GM18499 (cell line): ENCODE data around the gene NELL1.

Source experiments
- ATAC-seq: cut with Tn5 transposase; IDR thresholded peaks from one replicate; pipeline ENCODE4 v1.9.1; 2021; ENCODE audit warnings: moderate number of reproducible peaks; ENCODE audit not compliant: insufficient read depth, unreplicated experiment

The NELL1 gene

GRCh38 chr11:21385669-21386440 lies 716.5 kb downstream of the NELL1 start:
- no peak for ATAC-seq

DNA sequence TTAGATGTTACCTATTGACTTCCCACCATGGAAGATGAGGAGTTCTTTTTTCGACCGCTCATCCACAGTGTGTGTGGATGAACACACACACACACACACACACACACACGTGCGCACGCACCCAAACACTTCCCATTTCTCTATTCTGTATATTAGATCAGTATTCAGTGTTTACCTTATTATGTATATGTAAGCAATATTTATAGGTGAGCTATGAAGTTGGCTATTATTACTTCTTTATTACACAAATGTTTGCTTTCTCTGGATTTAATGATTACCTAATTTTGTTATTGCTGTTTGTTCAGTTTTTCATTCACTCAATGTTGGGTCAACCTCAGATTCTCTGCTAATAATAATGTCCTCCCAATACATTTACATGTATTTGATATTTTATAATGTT lies 721.0 kb downstream of the NELL1 start:
- ATAC-seq = no peak

DNA sequence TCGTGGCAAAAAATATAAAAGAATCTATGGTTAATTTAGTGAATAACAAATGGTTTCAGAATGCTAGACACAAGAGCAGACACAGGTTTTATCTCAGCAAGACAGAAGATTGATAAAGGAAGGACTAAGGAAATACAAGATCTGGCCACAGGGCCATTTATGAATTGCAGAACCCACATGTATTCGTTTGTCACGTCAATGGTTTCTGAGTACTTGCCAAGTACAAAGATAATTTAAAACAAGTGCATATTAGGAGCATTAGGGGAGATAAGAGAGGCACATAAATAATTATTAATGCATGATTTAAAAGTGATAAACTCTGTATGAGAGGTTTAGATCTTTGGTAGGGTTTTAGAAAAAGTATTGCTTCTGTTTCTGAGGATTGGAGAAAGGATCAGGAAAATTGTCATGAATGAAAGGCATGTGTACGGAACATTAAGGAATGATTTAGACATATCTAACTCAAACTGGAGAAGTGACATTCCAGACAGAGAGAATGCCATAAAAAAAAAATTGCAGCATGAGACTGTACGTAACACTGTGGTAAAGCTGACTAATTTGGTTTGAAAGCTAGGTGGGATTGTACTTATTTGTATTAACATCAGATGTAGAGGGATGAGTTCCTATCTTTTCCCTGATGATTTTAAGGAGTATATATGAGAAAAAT lies 727.1 kb downstream of the NELL1 start:
- ATAC-seq = no peak

GRCh38 chr11:21398195-21398594 lies 728.8 kb downstream of the NELL1 start:
- ATAC-seq = no peak

- no peak for ATAC-seq
Observed at GRCh38 chr11:21401496-21401895, 732.1 kb downstream of the NELL1 start.

DNA sequence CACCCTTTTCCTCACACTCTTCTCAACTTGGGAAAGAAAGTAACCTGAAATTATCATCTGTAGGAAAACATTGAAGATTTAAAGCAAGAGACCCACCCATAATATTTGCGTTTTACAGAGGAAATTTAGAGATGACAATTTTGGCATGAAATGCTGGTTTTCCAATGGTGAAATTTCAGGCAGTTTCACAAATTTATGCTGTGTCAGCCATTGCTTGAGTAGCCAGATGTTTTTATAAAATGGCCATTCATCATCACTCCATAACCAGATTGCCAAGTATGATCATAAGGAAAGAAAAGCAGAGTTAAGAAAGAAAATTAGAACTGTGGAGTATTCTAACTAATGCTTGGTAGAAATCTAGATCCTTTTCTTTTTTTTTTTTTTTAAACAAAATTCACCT lies 732.9 kb downstream of the NELL1 start:
- ATAC-seq = no peak

DNA sequence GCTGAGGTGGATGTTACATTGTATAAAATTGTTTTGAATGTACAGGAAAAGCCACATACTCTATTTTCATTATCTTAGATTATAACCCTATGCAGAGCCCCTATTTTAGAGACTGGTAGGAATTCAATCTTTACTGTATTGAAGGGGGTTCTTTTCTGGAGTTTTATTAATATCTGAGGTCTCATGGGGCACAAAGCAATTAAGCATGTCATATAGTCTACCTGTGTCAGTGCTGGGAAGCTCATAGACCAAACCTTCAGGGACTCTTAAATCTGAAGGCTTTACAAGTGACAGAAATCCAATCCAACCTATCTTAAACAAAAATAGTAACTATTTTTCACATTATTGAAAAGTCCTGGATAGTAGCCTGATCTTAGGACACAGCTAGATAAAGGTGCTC lies 733.7 kb downstream of the NELL1 start:
- no peak for ATAC-seq

DNA sequence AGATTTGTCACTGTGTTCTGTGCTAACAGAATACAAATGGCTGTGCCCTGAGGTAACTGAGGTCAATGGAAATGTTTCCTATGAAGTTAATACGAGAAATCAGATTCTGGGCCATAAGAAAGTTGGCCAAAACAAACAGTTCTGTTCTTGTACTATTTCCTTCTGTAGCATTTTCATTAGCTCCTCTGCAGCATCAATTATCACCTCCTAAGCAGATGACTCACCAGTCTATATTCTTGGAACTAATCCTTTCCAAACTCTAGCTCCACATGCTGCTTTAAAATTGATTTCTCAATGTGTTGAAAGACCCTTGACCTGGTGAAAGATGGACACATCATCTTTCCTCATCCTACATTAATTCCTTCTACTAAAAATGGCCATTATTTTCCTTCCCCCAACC lies 736.0 kb downstream of the NELL1 start:
- ATAC-seq = no peak

- ATAC-seq = no peak
Observed at GRCh38 chr11:21410513-21410912, 741.1 kb downstream of the NELL1 start.

- no peak for ATAC-seq
Observed at GRCh38 chr11:21411104-21411503, 741.7 kb downstream of the NELL1 start.

DNA sequence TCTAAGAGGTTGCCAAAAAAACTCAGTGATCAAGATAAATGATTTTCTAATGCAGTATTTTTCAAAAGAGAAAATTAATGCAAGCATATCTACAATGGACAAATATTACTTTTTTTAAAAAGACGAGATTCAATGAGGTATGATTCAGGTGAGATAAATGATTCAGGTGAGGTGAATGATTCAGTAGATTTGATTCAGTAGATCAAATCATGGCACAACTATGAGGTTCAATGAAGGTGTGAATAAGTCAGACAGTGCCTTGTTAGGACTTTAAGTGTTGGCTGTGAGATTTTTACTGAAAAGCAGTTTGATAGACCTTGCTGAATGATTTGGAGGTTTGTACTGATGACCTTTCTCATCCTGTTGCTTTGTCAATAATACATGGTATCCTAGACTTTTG lies 742.2 kb downstream of the NELL1 start:
- no peak for ATAC-seq

DNA sequence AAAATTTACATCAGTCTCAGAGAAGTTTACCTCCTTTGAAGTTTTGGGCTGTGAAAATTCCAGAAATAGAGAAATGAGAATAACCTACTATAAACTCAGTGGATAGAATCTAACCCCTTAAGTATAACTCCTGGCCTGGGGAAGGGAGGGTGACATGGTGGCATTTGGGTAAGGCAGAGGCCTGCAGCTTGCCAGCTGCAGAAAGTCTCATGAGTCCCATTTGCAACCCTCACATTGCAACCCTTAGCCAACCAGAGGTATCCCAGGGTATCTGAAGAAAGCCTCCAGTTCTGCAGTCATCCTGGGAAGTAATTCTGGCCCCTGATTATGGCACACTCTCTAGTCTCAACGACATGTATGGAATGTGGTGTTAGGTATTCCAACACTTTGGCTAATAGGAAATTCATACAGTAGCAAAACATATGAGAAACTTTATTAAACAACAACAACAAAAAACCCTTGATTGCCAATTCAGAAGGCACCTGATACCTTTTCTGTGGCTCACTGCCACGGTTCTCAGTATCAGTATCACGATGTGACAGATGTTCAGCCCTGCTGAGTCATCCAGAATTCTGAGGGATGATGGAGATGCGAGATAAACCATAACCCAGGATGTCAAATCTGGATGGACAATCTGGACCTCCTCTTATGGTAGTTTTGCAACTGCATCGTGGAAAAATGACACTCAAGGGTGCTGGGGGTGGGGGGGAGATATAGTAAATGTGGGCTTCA lies 743.4 kb downstream of the NELL1 start:
- ATAC-seq = no peak

GRCh38 chr11:21414953-21415352 lies 745.6 kb downstream of the NELL1 start:
- no peak for ATAC-seq

DNA sequence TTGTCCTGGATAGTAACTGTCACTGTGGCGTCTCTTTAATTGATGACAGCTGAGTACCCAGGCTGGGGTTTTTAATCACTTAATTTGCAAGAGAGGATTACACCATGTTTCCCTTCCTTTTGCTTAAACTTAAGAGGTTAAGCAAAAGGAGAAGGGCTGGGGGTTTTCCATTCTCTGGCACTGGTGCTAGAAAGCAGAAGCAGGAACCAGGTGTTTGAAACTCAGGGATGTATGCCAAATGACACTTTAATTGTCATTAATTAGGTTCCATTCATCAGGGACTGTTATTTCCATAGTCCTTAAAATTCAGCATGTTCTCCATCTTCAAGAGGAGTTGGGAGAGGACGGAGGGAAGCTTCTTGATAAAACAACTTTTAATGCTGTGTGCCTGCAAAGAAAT lies 746.2 kb downstream of the NELL1 start:
- no peak for ATAC-seq

- ATAC-seq = no peak
Observed at GRCh38 chr11:21421711-21422329, 752.4 kb downstream of the NELL1 start.

DNA sequence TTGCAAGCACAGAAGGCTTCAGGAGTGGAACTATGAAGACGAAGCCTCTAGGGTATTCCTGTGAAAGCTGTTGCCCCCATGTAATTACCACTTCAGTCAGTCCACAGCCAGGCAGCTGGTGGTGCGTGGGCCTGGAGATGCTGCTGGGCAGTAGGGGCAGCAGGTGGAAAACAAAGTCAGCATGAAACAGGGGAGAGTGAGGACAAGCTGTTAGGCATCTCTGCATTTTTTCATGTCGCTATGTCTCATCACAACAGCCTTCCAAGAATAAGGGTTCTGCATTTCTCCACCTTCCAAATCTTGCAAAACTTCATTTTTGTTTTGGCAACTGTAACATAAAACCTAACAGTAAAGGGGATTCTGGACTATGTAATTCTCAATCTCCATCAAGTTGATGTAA lies 757.5 kb downstream of the NELL1 start:
- ATAC-seq = no peak

DNA sequence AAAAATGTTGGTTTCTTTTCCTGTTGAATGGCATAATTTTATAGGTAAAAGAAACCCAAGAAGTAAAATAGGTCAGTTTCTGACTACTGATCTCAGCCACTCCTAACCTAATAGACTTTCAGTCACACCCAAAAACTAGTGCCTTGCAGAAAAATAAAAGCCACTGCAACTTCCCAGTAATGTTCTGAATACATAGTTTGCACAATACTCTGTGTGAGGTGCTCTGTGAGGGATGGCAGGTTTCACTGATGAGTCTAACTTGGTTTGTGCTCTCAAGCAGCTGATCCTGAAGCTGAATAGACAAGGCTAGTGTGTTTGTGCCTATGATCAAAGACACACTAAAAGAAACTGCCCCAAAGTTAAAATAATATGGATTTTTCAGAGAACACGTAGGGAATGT lies 758.3 kb downstream of the NELL1 start:
- no peak for ATAC-seq

- no peak for ATAC-seq
Observed at GRCh38 chr11:21428796-21429195, 759.4 kb downstream of the NELL1 start.

DNA sequence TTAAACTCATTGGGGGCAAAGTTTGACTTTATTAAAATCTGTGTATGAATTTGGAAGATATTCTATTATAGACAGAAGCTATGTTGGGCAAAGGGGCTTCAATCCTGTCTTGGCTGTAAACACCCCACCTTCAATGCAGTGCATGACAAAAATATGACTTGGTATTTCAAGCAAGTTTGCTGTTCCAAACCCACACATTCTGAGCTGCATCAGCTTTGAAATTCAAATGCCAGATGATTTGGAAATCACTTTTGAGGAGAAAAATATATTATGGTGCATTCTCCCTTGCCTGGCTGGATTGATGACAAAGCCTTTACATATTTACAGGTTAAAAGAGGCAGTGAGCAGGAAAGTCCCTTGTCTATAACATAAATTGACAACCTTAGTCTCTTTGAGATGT lies 760.0 kb downstream of the NELL1 start:
- no peak for ATAC-seq

GRCh38 chr11:21430537-21430936 lies 761.2 kb downstream of the NELL1 start:
- ATAC-seq = no peak
